ENCODE results near the gene PRAME.

- no peak for TF ChIP-seq CTCF (conservative IDR thresholded peaks at IDR 0.05 in 1 of 2, IDR thresholded peaks at IDR 0.05 in 1 of 2; ENCODE audit: low read depth in 1 of 2, low read length in 2 of 2)
- no peak for TF ChIP-seq EZH2 (IDR thresholded peaks at IDR 0.05; ENCODE audit: low read length, missing control alignments)
These were observed 744 bp downstream of the PRAME start for GRCh38 chr22:22558071-22558971.

Measured in fibroblast of lung (primary cell).